ENCODE measurements around the gene CDKN1A. TPM values are rescaled to one million over a fixed set of nuclear protein-coding genes. Genes with fewer than 3 reads are reported as not detected.
A peak's percentile ranks its signal among the peaks of the same experiment; 100 is the strongest.

The CDKN1A gene
- polyA plus RNA-seq, 3 donors = 8.4 to 12.9 (median 10.2) TPM

- no peak for DNase-seq (ENCODE audit: extremely low read depth in 1 of 11, low read depth in 9 of 11, low spot score in 4 of 11)
Measured at GRCh38 chr6:36669002-36669401, 9.5 kb upstream of the CDKN1A start.

- DNase-seq (ENCODE audit: extremely low read depth in 1 of 11, low read depth in 9 of 11, low spot score in 4 of 11) = no peak
Measured at GRCh38 chr6:36670271-36670670, 8.2 kb upstream of the CDKN1A start.

- no peak for DNase-seq (ENCODE audit: extremely low read depth in 1 of 11, low read depth in 9 of 11, low spot score in 4 of 11)
Measured at GRCh38 chr6:36671687-36672375, 6.7 kb upstream of the CDKN1A start.

GRCh38 chr6:36673882-36674281 lies 4.6 kb upstream of the CDKN1A start:
- DNase-seq (ENCODE audit: extremely low read depth in 1 of 11, low read depth in 9 of 11, low spot score in 4 of 11) = no peak

GRCh38 chr6:36674942-36675341 lies 3.6 kb upstream of the CDKN1A start:
- DNase-seq (ENCODE audit: extremely low read depth in 1 of 11, low read depth in 9 of 11, low spot score in 4 of 11) = no peak

GRCh38 chr6:36676141-36677058 lies 2.1 kb upstream of the CDKN1A start:
- no peak for DNase-seq (ENCODE audit: extremely low read depth in 1 of 11, low read depth in 9 of 11, low spot score in 4 of 11)

- DNase-seq (ENCODE audit: extremely low read depth in 1 of 11, low read depth in 9 of 11, low spot score in 4 of 11) = no peak
Measured at GRCh38 chr6:36677059-36677749, 1.3 kb upstream of the CDKN1A start.

- DNase-seq (ENCODE audit: extremely low read depth in 1 of 11, low read depth in 9 of 11, low spot score in 4 of 11) = no peak
Measured at GRCh38 chr6:36677753-36678487, 594 bp upstream of the CDKN1A start.

- DNase-seq (ENCODE audit: extremely low read depth in 1 of 11, low read depth in 9 of 11, low spot score in 4 of 11) = peak in 1 of 11 donors; percentile 29
Measured at GRCh38 chr6:36679043-36679833, 724 bp downstream of the CDKN1A start.

- DNase-seq (ENCODE audit: extremely low read depth in 1 of 11, low read depth in 9 of 11, low spot score in 4 of 11) = peak in 1 of 11 donors; percentile 18
Measured at GRCh38 chr6:36682328-36683144, 4.0 kb downstream of the CDKN1A start.

- DNase-seq (ENCODE audit: extremely low read depth in 1 of 11, low read depth in 9 of 11, low spot score in 4 of 11) = no peak
Measured at GRCh38 chr6:36683145-36683655, 4.7 kb downstream of the CDKN1A start.

- no peak for DNase-seq (ENCODE audit: extremely low read depth in 1 of 11, low read depth in 9 of 11, low spot score in 4 of 11)
Measured at GRCh38 chr6:36683656-36684446, 5.3 kb downstream of the CDKN1A start.

- DNase-seq (ENCODE audit: extremely low read depth in 1 of 11, low read depth in 9 of 11, low spot score in 4 of 11) = no peak
Measured at GRCh38 chr6:36684447-36684812, 5.9 kb downstream of the CDKN1A start.

- DNase-seq (ENCODE audit: extremely low read depth in 1 of 11, low read depth in 9 of 11, low spot score in 4 of 11) = no peak
Measured at GRCh38 chr6:36685166-36685924, 6.8 kb downstream of the CDKN1A start.

GRCh38 chr6:36685926-36686667 lies 7.6 kb downstream of the CDKN1A start:
- DNase-seq (ENCODE audit: extremely low read depth in 1 of 11, low read depth in 9 of 11, low spot score in 4 of 11) = no peak
